Retina (tissue), 1 donor: Measurements from ENCODE around the gene ABLIM2.
"Not testable (repeated sequence)": the region's sequence is repeated elsewhere in the genome, so short reads cannot be mapped to it uniquely, and the experiment has no call there.

Experiments
- DNase-seq: peaks from one replicate; pipeline ENCODE4 v3.0.0-alpha.2; 2016

Gene ABLIM2

GRCh38 chr4:8155660-8156421 lies 2.8 kb downstream of the ABLIM2 start:
- DNase-seq, result no peak

GRCh38 chr4:8155048-8155447 lies 3.6 kb downstream of the ABLIM2 start:
- DNase-seq, result no peak

DNA sequence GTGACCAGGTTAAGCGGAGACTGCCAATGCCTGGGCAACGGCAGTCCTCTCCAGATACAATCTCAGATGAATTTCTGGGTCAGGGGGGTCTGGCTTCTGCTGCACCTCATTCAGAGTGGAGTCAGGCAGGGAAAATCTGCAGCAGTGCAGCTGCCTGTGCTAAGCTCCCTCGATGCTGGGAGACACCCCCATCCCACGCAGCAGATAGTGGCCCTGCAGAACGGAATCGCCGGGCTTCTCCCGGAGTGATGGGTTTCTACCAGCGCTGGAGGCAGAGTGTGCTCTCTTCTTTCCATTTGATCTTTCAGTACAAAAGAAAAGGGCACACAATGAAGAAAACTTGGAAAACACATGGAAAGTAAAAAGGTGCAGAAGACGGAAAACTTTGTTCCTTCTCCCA lies 5.2 kb downstream of the ABLIM2 start:
- DNase-seq, result no peak

DNA sequence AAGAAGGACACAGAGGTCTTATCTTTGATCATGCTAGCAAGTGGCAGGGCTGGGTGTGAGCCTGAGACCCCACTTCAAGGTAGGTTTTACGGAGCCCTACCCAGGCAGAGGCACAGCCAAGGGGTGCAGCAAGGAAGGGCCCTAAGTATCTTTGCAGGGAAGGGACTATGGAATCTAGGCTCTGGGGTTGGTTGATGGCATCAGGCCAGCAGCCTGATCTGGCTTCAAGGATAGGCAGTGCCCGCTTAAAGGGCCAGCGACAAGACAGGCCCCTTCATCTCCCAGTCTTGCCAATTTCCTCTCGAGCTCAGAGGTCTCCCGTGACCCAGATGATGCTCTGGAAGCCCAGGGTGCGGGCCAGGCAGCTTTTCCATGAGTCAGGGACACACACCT lies 5.8 kb downstream of the ABLIM2 start:
- no peak for DNase-seq

- no peak for DNase-seq
Observed at GRCh38 chr4:8152090-8152864, 6.3 kb downstream of the ABLIM2 start.

DNA sequence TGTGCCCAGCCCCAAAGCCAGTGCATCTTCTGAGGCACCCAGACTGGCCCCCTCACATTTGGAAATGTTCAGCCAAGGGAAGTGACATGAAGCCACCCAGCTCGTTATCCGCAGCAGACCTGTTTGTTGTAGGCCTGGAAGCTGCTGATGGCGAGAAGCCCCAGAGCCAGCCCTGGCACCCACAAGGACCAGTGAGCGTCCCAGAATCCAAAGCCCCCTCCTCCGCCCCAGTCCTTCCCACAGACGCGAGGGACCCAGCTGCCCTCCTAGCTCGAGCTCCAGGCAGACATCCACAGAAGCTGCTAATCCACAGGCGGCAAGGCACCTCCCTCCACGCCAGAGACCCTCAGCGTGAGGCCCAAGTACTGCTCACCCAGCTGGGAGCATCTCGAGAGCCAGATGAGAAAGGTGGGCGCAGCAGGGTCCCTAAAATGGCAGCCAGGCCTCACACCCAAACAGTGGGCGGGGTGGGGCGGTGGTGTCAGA lies 7.4 kb downstream of the ABLIM2 start:
- DNase-seq, result no peak

DNA sequence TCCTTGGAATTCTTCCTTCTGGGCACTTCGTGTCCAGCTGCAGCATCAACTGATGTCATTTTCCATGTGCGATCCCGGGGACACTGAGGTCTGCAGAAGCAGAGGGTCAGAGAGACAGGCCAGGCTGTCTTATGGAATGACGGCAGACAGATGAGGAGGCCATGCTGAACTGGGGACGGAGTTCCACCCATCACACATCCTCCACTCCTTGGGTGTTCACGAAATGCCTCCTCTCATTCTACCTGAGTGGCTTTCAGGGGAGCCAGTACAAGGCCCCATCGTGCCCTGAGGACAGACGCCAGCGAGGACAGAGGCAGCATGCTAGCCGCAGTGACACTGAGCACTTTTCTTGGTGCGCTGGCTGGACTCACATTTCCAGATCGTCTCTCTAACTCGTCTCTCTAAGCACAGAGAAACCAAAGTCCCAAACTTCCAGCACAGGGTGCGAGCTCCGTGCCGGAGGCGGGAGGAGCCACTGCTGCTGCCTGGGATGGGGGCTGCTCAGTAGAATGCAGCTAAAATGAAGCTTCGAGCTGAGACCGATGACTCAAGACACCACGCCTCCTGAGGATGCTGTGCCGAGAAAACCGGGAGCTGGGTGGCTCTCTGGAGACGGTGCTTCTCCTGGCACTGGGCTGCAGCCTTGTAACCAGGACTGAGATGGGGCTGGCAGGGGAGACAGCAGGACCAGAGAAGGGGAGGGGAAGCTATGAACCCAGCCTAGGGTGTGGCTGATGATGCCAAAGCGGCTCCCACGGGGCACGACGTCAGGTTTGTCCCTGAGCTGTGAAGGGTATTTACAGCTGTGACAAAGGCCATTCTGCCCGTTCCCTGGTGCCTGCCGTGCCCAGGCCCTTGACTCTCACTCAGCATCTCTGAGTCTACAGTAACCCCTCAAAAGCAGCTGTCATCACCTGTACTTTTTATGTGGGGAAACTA lies 8.2 kb downstream of the ABLIM2 start:
- no peak for DNase-seq

GRCh38 chr4:8149664-8150063 lies 8.9 kb downstream of the ABLIM2 start:
- no peak for DNase-seq

DNA sequence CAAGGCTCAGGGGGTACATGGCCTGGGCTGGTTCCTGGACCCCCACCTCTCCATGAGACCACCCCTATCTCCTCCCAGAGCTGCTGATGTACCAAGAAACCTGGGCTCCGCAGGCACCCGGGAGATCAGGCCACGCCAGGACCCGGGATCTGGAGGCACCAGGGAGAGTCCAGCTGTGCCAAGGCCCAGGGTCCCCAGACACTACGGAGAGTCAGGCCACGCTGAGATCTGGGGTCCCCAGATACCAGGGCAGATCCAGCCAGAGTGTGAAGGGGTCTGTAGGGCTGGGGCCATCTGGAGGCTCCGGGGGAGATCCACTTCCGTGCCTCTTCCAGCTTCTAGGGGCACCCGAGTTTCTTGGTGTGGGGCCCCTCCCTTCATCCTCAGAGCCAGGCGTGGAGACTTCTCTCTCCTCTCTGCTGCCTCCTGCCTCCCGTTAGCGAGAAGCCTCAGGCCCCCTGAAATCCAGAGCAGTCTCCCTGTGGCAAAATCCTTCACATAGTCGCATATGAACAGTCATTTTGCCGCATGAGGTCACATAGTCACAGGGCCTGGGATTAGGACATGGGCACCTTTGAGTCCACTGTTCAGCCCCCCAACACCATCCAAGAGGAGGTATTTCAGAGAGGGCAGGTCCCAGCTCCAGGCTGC lies 9.7 kb downstream of the ABLIM2 start:
- no peak for DNase-seq

DNA sequence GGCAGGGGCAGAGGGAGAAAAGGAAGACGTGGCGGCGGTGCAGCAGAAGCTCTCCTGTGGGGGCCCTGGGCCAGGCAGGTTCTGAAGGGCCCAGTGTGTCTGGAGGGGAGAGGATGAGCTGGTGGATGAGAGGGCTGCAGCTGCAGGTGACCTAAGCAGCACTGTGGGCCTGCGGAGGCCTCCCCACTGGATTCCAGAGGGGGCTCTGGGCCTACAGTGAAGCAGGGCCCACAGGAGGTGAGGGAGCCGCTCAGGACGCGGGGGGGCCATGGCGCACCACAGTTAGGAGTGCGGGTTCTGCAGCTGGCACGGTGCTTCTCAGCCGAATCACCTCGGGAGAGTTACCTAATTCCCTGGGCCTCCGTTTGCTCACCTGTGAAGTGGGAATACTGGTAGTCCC lies 10.5 kb downstream of the ABLIM2 start:
- no peak for DNase-seq

DNA sequence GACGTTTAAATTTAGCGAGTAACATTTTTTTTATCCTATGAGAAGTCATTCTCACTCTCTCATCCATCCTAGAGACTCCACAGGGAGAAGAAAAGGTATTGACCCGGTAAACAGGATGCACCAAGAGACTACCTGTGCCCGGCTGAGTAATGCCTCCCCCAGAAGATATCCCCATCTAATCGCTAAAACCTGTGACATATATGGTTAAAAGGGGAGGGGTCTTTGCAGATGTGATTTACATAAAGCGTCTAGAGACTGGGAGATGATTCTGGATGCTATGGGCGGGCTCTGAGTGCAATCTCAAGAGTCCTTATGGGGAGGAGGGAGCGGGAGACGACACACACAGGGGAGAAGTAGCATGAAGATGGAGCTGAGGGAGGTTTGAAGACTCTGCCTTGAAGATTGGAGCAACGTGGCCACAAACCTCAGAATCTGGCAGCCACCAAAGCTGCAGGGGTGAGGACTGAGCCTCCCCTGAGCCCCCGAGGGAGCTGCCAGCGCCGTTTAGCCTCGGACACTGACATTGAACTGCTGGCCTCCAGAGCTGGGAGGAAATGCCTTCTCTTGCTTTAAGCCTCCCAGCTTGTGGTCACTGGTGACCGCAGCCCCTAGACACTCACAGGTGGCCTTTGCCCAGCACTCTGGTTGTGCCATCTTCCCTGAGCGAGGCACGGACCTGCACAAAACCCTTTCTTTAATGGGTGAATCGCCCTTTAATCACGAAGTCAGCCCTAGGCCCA lies 11.2 kb downstream of the ABLIM2 start:
- peak; percentile 38 for DNase-seq

GRCh38 chr4:8146157-8146556 lies 12.5 kb downstream of the ABLIM2 start:
- no peak for DNase-seq

DNA sequence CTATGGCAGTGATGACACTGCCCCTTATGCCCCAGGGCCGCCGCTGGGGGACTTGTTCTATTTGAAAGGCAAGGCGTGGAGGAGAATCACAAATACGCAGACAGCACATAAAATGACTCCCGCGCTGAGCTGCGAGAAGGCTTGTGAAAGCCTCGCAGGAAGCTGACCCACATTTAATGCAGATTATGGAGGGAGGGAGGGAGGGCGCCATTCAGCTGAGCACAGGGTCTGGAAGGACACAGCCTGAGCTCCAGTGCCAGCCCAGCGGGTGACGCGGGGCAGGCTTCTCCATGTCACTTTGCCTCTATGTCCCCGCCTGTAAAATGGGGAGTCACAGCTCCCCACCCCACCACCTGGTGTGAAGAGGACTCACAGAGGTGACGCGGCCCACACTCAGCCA lies 14.3 kb downstream of the ABLIM2 start:
- DNase-seq, result peak; percentile 81

DNA sequence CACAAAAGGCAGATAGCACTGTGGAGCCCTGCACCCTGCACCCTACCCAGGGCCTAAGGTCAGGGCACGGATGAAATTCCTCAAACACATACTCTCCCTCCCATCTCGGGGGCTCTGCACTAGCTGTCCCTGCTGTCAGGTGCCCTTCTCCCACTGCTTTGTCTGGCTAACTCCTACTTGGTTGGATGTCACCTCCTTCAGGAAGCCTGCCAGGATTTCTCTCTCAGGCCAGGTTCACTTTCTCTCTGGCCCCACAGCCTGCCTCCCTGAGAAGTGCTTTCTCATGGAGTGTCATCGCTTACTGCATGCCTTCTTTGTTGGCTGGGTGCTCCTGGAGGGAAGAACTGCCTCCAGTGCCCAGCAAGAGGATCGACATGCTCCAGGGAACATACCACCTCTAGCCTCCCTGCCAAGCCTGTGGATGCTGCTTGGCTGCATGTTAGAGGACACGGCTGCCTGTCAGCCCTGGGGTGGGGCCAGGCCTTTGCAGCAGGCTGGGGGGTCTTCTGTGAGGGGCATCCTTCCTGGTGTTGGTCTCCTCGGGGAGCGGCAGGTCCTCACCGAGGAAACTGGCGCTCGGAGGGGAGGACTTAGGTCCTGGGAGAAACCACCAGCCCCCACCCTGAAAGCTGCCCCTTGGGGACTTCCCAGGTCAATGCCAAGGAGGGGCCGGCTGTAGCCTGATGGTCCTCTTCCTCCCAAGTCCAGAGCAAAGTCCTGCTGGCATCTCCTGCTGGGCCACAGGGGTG lies 15.0 kb downstream of the ABLIM2 start:
- no peak for DNase-seq

DNA sequence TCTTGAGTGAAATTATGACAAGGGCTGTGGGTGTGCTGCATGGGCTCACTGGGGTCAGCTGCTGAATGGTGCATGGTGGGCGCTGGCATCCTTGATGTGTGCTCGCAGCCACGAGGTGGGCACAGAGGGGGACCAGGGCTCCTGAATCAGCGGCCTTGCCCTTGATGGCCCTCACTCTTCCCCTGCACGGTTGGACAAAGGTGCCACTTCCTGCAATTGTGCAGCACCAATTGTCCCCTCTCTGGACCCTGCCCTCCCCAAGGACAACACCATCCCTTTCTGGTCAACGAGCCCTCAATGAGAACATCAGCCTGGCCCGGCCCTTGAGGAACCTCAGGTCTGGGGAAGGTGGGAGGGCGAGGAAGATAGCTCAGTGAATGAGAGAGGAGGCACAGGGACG lies 16.1 kb downstream of the ABLIM2 start:
- DNase-seq, result no peak

GRCh38 chr4:8141935-8142334 lies 16.7 kb downstream of the ABLIM2 start:
- no peak for DNase-seq

GRCh38 chr4:8140915-8141314 lies 17.7 kb downstream of the ABLIM2 start:
- no peak for DNase-seq

DNA sequence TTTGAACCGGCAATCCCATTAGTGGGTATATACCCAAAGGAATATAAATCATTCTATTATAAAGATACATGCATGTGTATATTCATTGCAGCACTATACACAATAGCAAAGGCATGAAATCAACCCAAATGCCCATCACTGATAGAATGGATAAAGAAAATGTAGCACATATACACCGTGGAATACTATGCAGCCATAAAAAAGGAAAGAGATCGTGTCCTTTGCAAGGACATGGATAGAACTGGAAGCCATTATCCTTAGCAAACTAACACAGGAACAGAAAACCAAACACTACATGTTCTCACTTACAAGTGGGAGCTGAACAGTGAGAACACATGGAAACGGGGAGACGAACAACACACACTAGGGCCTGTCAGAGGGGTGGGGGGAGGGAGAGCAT lies 18.9 kb downstream of the ABLIM2 start:
- not testable (repeated sequence) for DNase-seq

DNA sequence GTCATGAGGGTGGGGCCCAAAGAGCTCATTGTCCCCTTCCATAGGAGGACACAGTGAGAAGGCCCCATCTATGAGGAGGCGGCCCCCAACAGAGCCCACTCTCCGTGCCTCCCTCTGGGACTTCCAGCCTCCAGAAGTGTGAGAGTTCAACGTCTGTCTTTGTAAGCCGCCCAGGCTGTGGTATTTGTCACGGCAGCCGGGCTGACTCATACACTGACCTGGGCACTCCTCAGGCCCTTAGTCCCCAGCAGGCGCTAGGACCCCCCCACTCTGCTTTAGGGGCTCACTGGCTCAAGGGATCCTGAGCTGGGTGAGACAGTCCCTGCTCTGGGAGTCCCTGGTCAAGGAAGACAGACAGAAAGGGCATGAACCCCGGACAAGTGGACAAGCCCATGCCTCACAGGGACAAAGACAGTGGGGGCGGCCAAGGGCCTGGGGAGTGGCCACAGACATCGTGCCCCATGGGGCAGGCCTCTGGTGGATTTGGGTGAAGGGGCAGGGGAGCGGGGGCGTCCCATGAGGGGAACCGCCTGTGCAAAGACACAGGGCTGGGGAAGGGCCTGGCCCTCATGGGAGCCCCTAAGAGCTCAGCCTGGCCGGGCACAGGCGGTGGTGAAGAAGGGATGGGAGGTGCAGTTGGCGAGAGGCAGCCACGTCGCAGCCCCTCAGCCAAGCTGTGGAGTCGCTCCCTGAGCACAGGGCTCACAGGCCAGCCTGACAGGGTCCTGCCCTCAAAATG lies 21.5 kb downstream of the ABLIM2 start:
- no peak for DNase-seq

DNA sequence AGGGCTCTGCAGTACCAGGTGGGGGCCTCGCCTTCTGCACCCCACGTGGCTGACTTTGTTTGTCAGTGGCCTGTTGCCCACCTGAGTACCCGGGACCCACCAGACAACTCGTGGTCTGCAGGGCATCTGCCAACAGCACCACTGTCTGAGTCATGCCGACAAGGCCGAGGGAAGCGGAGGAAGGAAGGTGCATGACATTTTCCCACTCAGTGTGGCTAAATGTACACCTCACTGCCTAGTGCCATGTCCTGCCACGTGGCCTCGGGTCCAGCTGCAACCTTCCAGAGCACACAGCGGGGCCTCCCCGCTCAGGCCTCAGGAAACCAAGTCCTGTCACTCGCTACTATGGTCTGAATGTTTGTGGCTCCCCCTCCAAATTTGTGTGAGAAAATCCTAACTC lies 22.1 kb downstream of the ABLIM2 start:
- no peak for DNase-seq
